Keratinocyte (primary cell): ENCODE results near the gene MYOZ2. TPM values are rescaled to one million over a fixed set of nuclear protein-coding genes. Genes with fewer than 3 reads are reported as not detected.

Experiments
- DNase-seq: peaks from one replicate; pipeline ENCODE4 v3.0.0-alpha.2; 2011; ENCODE audit warnings: low read depth, missing footprints, low spot score
- FAIRE-seq: peaks from 2 replicates; lab custom pipeline; 2011; peaks lifted over from hg19 to GRCh38; lab: Jason Lieb, UNC
- H2AFZ ChIP-seq: 2 replicates; pipeline ENCODE4 v1.6.0; 2012; ENCODE audit warnings: low read length, control low read depth, inconsistent platforms; ENCODE audit not compliant: control insufficient read depth
- H3K27ac ChIP-seq: 2 replicates; pipeline ENCODE4 v1.5.1; 2011; ENCODE audit warnings: low read length; ENCODE audit not compliant: control insufficient read depth, insufficient read depth
- H3K27me3 ChIP-seq: 3 replicates; pipeline ENCODE4 v1.6.0; 2011; ENCODE audit warnings: low read length; ENCODE audit not compliant: control insufficient read depth, insufficient read depth; ENCODE audit errors: extremely low read depth
- H3K36me3 ChIP-seq, 2 experiments: 2 replicates in 1 of 2; 3 replicates in 1 of 2; pipeline ENCODE4 v1.5.1; 2011; ENCODE audit warnings: low read length in 2 of 2, mild to moderate bottlenecking in 1 of 2; ENCODE audit not compliant: control insufficient read depth in 2 of 2, insufficient read depth in 2 of 2; ENCODE audit errors: extremely low read depth in 1 of 2
- H3K4me1 ChIP-seq: 3 replicates; pipeline ENCODE4 v1.5.1; 2011; ENCODE audit warnings: low read length; ENCODE audit not compliant: control insufficient read depth, insufficient read depth; ENCODE audit errors: extremely low read depth
- H3K4me2 ChIP-seq: 3 replicates; pipeline ENCODE4 v1.6.0; 2011; ENCODE audit warnings: low read depth, low read length; ENCODE audit not compliant: control insufficient read depth, insufficient read depth; ENCODE audit errors: extremely low read depth
- H3K4me3 ChIP-seq, 3 experiments: fragments of 200-600 bp in 1 of 3; sonication (generic) in 1 of 3; 2 replicates in 2 of 3; 3 replicates in 1 of 3; pipeline ENCODE4 v1.5.1; 2011 to 2016; ENCODE audit warnings: low read length in 3 of 3, mild to moderate bottlenecking in 3 of 3, control low read depth in 2 of 3, inconsistent platforms in 1 of 3, low read depth in 1 of 3, mixed read lengths in 1 of 3, mixed run types in 1 of 3, moderate library complexity in 1 of 3; ENCODE audit not compliant: control insufficient read depth in 2 of 3, insufficient read depth in 2 of 3; ENCODE audit errors: extremely low read depth in 1 of 3
- H3K79me2 ChIP-seq: 2 replicates; pipeline ENCODE4 v1.6.0; 2012; ENCODE audit warnings: low read length; ENCODE audit not compliant: control insufficient read depth, insufficient read depth
- H3K9ac ChIP-seq: 3 replicates; pipeline ENCODE4 v1.6.0; 2011; ENCODE audit warnings: low read length; ENCODE audit not compliant: control insufficient read depth, insufficient read depth; ENCODE audit errors: extremely low read depth
- H3K9me1 ChIP-seq: 3 replicates; pipeline ENCODE4 v1.6.0; 2011; ENCODE audit warnings: low read length; ENCODE audit not compliant: control insufficient read depth, insufficient read depth; ENCODE audit errors: extremely low read depth
- H3K9me3 ChIP-seq: 2 replicates; pipeline ENCODE4 v1.5.1; 2012; ENCODE audit warnings: low read depth, low read length; ENCODE audit not compliant: control insufficient read depth
- H4K20me1 ChIP-seq: 3 replicates; pipeline ENCODE4 v1.6.0; 2011; ENCODE audit warnings: low read length; ENCODE audit not compliant: control insufficient read depth, insufficient read depth; ENCODE audit errors: extremely low read depth
- CTCF ChIP-seq, 3 experiments: IDR thresholded peaks in 1 of 3; conservative IDR thresholded peaks in 1 of 3; optimal IDR thresholded peaks in 1 of 3; 2 replicates in 2 of 3; 3 replicates in 1 of 3; pipeline versions ENCODE3 to v1.5.1; 2011; ENCODE audit warnings: low read length in 3 of 3, mild to moderate bottlenecking in 3 of 3, moderate library complexity in 2 of 3, control low read depth in 1 of 3, inconsistent platforms in 1 of 3; ENCODE audit not compliant: insufficient read depth in 2 of 3; ENCODE audit errors: extremely low read depth in 1 of 3
- EZH2 ChIP-seq: IDR thresholded peaks from one replicate; pipeline ENCODE4 v1.6.1; 2012; ENCODE audit warnings: inconsistent platforms, mild to moderate bottlenecking, low read length, moderate library complexity
- dilution Hi-C: fragments of 300-500 bp; cut with MboI; formaldehyde crosslinking; loops from one replicate; pipeline ENCODE4 v1.7.0; 2020; ENCODE audit warnings: low sequenced_read_pairs; ENCODE audit not compliant: extremely low pct_ligation_motif_present
- polyA plus RNA-seq, 5 experiments: library from polyadenylated mRNA; depleted of rRNA in 3 of 5; stranded (reverse) in 3 of 5; stranded (forward) in 1 of 5; unstranded in 1 of 5; fragments of >200 nt; gene quantifications; 1 replicate in 1 of 5; 2 replicates in 3 of 5; 3 replicates in 1 of 5; pipeline versions ENCODE4 v1.2.1 to v1.2.3, GENCODE V29; 2011 to 2012; ENCODE audit warnings: missing spikeins in 2 of 5, low read depth in 1 of 5, low replicate concordance in 1 of 5

The MYOZ2 gene
- polyA plus RNA-seq, 1 donor (not counting 4 experiments of a cell fraction or from before 2014, with no cell fraction given) = not detected

- peaks cover 7% of the 10 kb centered on the region for H3K4me1 ChIP-seq
- no peaks in the 10 kb centered on the region for H4K20me1 ChIP-seq
- no peaks in the 10 kb centered on the region for H3K79me2 ChIP-seq
- H3K9me3 ChIP-seq = no peaks in the 10 kb centered on the region
- no peaks in the 10 kb centered on the region for H3K27me3 ChIP-seq
- DNase-seq (no peak), FAIRE-seq (no peak)
- no peak overlapping the region for H3K27ac ChIP-seq
- H3K9ac ChIP-seq = no peak overlapping the region
- no peak overlapping the region for H3K4me2 ChIP-seq
- H3K36me3 ChIP-seq = no peaks in the 10 kb centered on the region
- no peak overlapping the region for H3K4me3 ChIP-seq
- peak overlapping the region; percentile 75 for H2AFZ ChIP-seq
- dilution Hi-C loops = no loop called here
- no peak for TF ChIP-seq CTCF (optimal IDR thresholded peaks at IDR 0.05 in 1 of 3, IDR thresholded peaks at IDR 0.05 in 1 of 3, conservative IDR thresholded peaks at IDR 0.05 in 1 of 3; ENCODE audit: extremely low read depth in 1 of 3, insufficient read depth in 2 of 3, low read length in 3 of 3)
- no peaks in the 10 kb centered on the region for H3K9me1 ChIP-seq
Observed at GRCh38 chr4:119087656-119088055, 48.0 kb upstream of the MYOZ2 start.

- no peak overlapping the region for H2AFZ ChIP-seq
- FAIRE-seq (no peak), DNase-seq (no peak)
- no peaks in the 10 kb centered on the region for H3K79me2 ChIP-seq
- H3K27me3 ChIP-seq = no peaks in the 10 kb centered on the region
- no peaks in the 10 kb centered on the region for H3K9me1 ChIP-seq
- H3K9ac ChIP-seq = no peak overlapping the region
- TF ChIP-seq CTCF (optimal IDR thresholded peaks at IDR 0.05 in 1 of 3, IDR thresholded peaks at IDR 0.05 in 1 of 3, conservative IDR thresholded peaks at IDR 0.05 in 1 of 3; ENCODE audit: extremely low read depth in 1 of 3, insufficient read depth in 2 of 3, low read length in 3 of 3) (no peak), EZH2 (no peak)
- no peaks in the 10 kb centered on the region for H4K20me1 ChIP-seq
- H3K4me1 ChIP-seq = no peaks in the 10 kb centered on the region
- no peak overlapping the region for H3K4me3 ChIP-seq
- H3K27ac ChIP-seq = no peak overlapping the region
- no peak overlapping the region for H3K4me2 ChIP-seq
- H3K9me3 ChIP-seq = no peaks in the 10 kb centered on the region
- dilution Hi-C loops = no loop called here
- H3K36me3 ChIP-seq = no peaks in the 10 kb centered on the region
Observed at GRCh38 chr4:119093042-119093827, 42.4 kb upstream of the MYOZ2 start.
